ENCODE results near the gene AFAP1.

Gene AFAP1

GRCh38 chr4:7863911-7864681 is 75.6 kb downstream of the AFAP1 start:
- DNase-seq (ENCODE audit: low read depth): no peak

- DNase-seq (ENCODE audit: low read depth): no peak
These were observed 77.0 kb downstream of the AFAP1 start for GRCh38 chr4:7862561-7863192.

- no peak for DNase-seq (ENCODE audit: low read depth)
These were observed 78.2 kb downstream of the AFAP1 start for GRCh38 chr4:7861440-7861881.

GRCh38 chr4:7860600-7861163 is 79.0 kb downstream of the AFAP1 start:
- no peak for DNase-seq (ENCODE audit: low read depth)

GRCh38 chr4:7859326-7859725 is 80.3 kb downstream of the AFAP1 start:
- DNase-seq (ENCODE audit: low read depth): no peak

- DNase-seq (ENCODE audit: low read depth): no peak
These were observed 81.2 kb downstream of the AFAP1 start for GRCh38 chr4:7858498-7858897.

- no peak for DNase-seq (ENCODE audit: low read depth)
These were observed 81.7 kb downstream of the AFAP1 start for GRCh38 chr4:7857993-7858392.

GRCh38 chr4:7857238-7857701 is 82.4 kb downstream of the AFAP1 start:
- DNase-seq (ENCODE audit: low read depth): no peak

- DNase-seq (ENCODE audit: low read depth): no peak
These were observed 83.9 kb downstream of the AFAP1 start for GRCh38 chr4:7855731-7856130.

- DNase-seq (ENCODE audit: low read depth): peak; percentile 45
These were observed 84.8 kb downstream of the AFAP1 start for GRCh38 chr4:7854697-7855370.

GRCh38 chr4:7854216-7854615 is 85.4 kb downstream of the AFAP1 start:
- no peak for DNase-seq (ENCODE audit: low read depth)

GRCh38 chr4:7853271-7853670 is 86.4 kb downstream of the AFAP1 start:
- DNase-seq (ENCODE audit: low read depth): no peak

- peak; percentile 35 for DNase-seq (ENCODE audit: low read depth)
These were observed 87.0 kb downstream of the AFAP1 start for GRCh38 chr4:7852568-7853185.

- DNase-seq (ENCODE audit: low read depth): no peak
These were observed 89.2 kb downstream of the AFAP1 start for GRCh38 chr4:7850489-7850888.

- DNase-seq (ENCODE audit: low read depth): no peak
These were observed 92.5 kb downstream of the AFAP1 start for GRCh38 chr4:7847206-7847605.

- no peak for DNase-seq (ENCODE audit: low read depth)
These were observed 94.0 kb downstream of the AFAP1 start for GRCh38 chr4:7845493-7846128.

- no peak for DNase-seq (ENCODE audit: low read depth)
These were observed 95.1 kb downstream of the AFAP1 start for GRCh38 chr4:7844594-7844991.

- DNase-seq (ENCODE audit: low read depth): peak; percentile 58
These were observed 95.6 kb downstream of the AFAP1 start for GRCh38 chr4:7843831-7844593.

- no peak for DNase-seq (ENCODE audit: low read depth)
These were observed 97.0 kb downstream of the AFAP1 start for GRCh38 chr4:7842384-7843279.

- DNase-seq (ENCODE audit: low read depth): no peak
These were observed 97.8 kb downstream of the AFAP1 start for GRCh38 chr4:7841894-7842293.
